ENCODE measurements around the gene ZNF503.

- TF ChIP-seq SMC3 (IDR thresholded peaks at IDR 0.05; ENCODE audit: borderline replicate concordance, low read length) (no peak), CEBPB (IDR thresholded peaks at IDR 0.05; ENCODE audit: borderline replicate concordance in 1 of 2, low read depth in 2 of 2, low read length in 2 of 2) (no peak), SREBF2 (IDR thresholded peaks at IDR 0.05; ENCODE audit: low read length) (no peak), CTCF (IDR thresholded peaks at IDR 0.05 in 2 of 3, conservative IDR thresholded peaks at IDR 0.05 in 1 of 3; ENCODE audit: control insufficient read depth in 2 of 3, extremely low read depth in 1 of 3, insufficient read depth in 1 of 3, low read depth in 3 of 3, low read length in 3 of 3) (no peak), ZNF274 (IDR thresholded peaks at IDR 0.05; ENCODE audit: insufficient read depth, insufficient read length) (no peak), PRDM15 (CRISPR knock-in tag; IDR thresholded peaks at IDR 0.05) (no peak), ZBTB33 (IDR thresholded peaks at IDR 0.05) (no peak), KDM1A (IDR thresholded peaks at IDR 0.05; ENCODE audit: borderline replicate concordance) (no peak), HCFC1 (IDR thresholded peaks at IDR 0.05; ENCODE audit: low read length) (no peak), FOXK2 (IDR thresholded peaks at IDR 0.05) (no peak)
Observed at GRCh38 chr10:75400163-75400770, 1.3 kb downstream of the ZNF503 start.

All from GM12878 (cell line).